A549 treated with AZD9567 at 1 μM for 4 hours (cell line): ENCODE results near the gene ZXDB. TPM values are rescaled to one million over a fixed set of nuclear protein-coding genes. Genes with fewer than 3 reads are reported as not detected.

Source experiments
- total RNA-seq: library from RNA; stranded (reverse); fragments of 200-300 nt; extraction: Qiagen RNA extraction; gene quantifications from 5 replicates; pipeline ENCODE4 v1.2.3, GENCODE V29; 2022; ENCODE audit not compliant: insufficient read depth

ZXDB gene
- total RNA-seq, result 6.6 to 9.3 TPM (median 8.8 TPM) in 5 replicates

GRCh38 chrX:57591284-57592159 is at the start of gene ZXDB:
Gene ZXDB, plus strand, starts transcription at chrX:57592011. Its CDS starts 38 bp downstream, at chrX:57592049.

Other genes starting within 250 kb of the ZXDB start
- not detected in 5 replicates for gene NLRP2B, start 88.2 kb downstream of the ZXDB start, total RNA-seq